HEK293 (cell line): Measurements from ENCODE around the gene XPR1.

Source experiments
- CTCF ChIA-PET: fragments of 350-600 bp; formaldehyde crosslinking; extraction: SDS; loops from one replicate; lab custom pipeline; 2021; ENCODE audit warnings: antibody characterized with exemption; lab: Yijun Ruan, JAX
- POLR2A ChIA-PET: fragments of 300-600 bp; formaldehyde crosslinking; extraction: SDS; loops from one replicate; lab custom pipeline; 2020; ENCODE audit warnings: antibody characterized with exemption, inconsistent platforms; lab: Yijun Ruan, JAX
- H3K27ac ChIP-seq: fragments of 200-500 bp; sonication (Bioruptor generic); 2 replicates; pipeline ENCODE4 v1.5.1; 2014; ENCODE audit warnings: low read depth, low read length, control low read depth, inconsistent platforms; ENCODE audit errors: extremely low read depth
- H3K36me3 ChIP-seq, 2 experiments: fragments of 200-500 bp in 1 of 2; sonication (Bioruptor generic) in 1 of 2; 1 replicate in 1 of 2; 2 replicates in 1 of 2; pipeline ENCODE4 v1.5.1; 2014 to 2017; ENCODE audit warnings: inconsistent platforms in 2 of 2, low read length in 2 of 2; ENCODE audit not compliant: control insufficient read depth in 2 of 2, insufficient read depth in 1 of 2
- H3K4me1 ChIP-seq: fragments of 200-500 bp; sonication (Bioruptor generic); 2 replicates; pipeline ENCODE4 v1.5.1; 2014; ENCODE audit warnings: mild to moderate bottlenecking, low read length, inconsistent platforms; ENCODE audit not compliant: control insufficient read depth, insufficient read depth
- H3K4me3 ChIP-seq: 2 replicates; pipeline ENCODE4 v1.5.1; 2011; ENCODE audit warnings: low read depth, mild to moderate bottlenecking, control low read depth, low read length, moderate library complexity
- H3K9me3 ChIP-seq: fragments of 200-500 bp; sonication (Bioruptor generic); 2 replicates; pipeline ENCODE4 v1.5.1; 2014; ENCODE audit warnings: low read depth, low read length, inconsistent platforms; ENCODE audit not compliant: control insufficient read depth, insufficient read depth
- EGR2 ChIP-seq: fragments of 450-650 bp; formaldehyde crosslinking; IDR thresholded peaks from 2 replicates; pipeline ENCODE4 v1.5.1; 2016; ENCODE audit warnings: low read depth, missing biosample characterization, missing genetic modification characterization
- GLIS2 ChIP-seq: fragments of 450-650 bp; formaldehyde crosslinking; IDR thresholded peaks from 2 replicates; pipeline ENCODE4 v1.5.1; 2016; ENCODE audit warnings: missing biosample characterization, missing genetic modification characterization
- KLF9 ChIP-seq: fragments of 450-650 bp; formaldehyde crosslinking; IDR thresholded peaks from 2 replicates; pipeline ENCODE4 v1.5.1; 2016; ENCODE audit warnings: missing biosample characterization, missing genetic modification characterization, low read depth
- SCRT2 ChIP-seq: fragments of 450-650 bp; formaldehyde crosslinking; IDR thresholded peaks from 2 replicates; pipeline ENCODE4 v1.5.1; 2016; ENCODE audit warnings: missing biosample characterization, missing genetic modification characterization
- TRIM28 ChIP-seq: IDR thresholded peaks from 2 replicates; pipeline ENCODE4 v1.6.1; 2011; ENCODE audit warnings: low read length, control low read depth, borderline replicate concordance
- ZFHX2 ChIP-seq: fragments of 450-650 bp; formaldehyde crosslinking; conservative IDR thresholded peaks from 2 replicates; pipeline ENCODE4 v1.5.1; 2016; ENCODE audit warnings: missing biosample characterization, missing genetic modification characterization
- ZIC2 ChIP-seq: fragments of 450-650 bp; formaldehyde crosslinking; IDR thresholded peaks from 2 replicates; pipeline ENCODE4 v1.5.1; 2016; ENCODE audit warnings: missing biosample characterization, missing genetic modification characterization
- ZNF266 ChIP-seq: fragments of 450-650 bp; formaldehyde crosslinking; IDR thresholded peaks from 2 replicates; pipeline ENCODE4 v1.5.1; 2016; ENCODE audit warnings: missing biosample characterization, missing genetic modification characterization, low read depth
- ZNF501 ChIP-seq: fragments of 450-650 bp; formaldehyde crosslinking; IDR thresholded peaks from 2 replicates; pipeline ENCODE4 v1.5.1; 2016; ENCODE audit warnings: missing biosample characterization, missing genetic modification characterization
- ZNF510 ChIP-seq: fragments of 450-650 bp; formaldehyde crosslinking; IDR thresholded peaks from 2 replicates; pipeline ENCODE4 v1.5.1; 2018; ENCODE audit warnings: mild to moderate bottlenecking, missing genetic modification characterization, missing biosample characterization; ENCODE audit not compliant: insufficient replicate concordance
- ZNF600 ChIP-seq: fragments of 450-650 bp; formaldehyde crosslinking; IDR thresholded peaks from 2 replicates; pipeline ENCODE4 v1.5.1; 2016; ENCODE audit warnings: missing biosample characterization, missing genetic modification characterization
- ZSCAN23 ChIP-seq: fragments of 450-650 bp; formaldehyde crosslinking; IDR thresholded peaks from 2 replicates; pipeline ENCODE4 v1.5.1; 2016; ENCODE audit warnings: missing biosample characterization, missing genetic modification characterization
- TF ChIP-seq, protein P1 (sequence below): fragments of 450-650 bp; formaldehyde crosslinking; IDR thresholded peaks from 2 replicates; pipeline ENCODE4 v1.5.1; 2016; ENCODE audit warnings: missing biosample characterization, missing genetic modification characterization, low read depth
- TF ChIP-seq, protein P2 (sequence below): fragments of 450-650 bp; formaldehyde crosslinking; IDR thresholded peaks from 2 replicates; pipeline ENCODE4 v1.5.1; 2016; ENCODE audit warnings: missing biosample characterization, missing genetic modification characterization

Gene XPR1

DNA sequence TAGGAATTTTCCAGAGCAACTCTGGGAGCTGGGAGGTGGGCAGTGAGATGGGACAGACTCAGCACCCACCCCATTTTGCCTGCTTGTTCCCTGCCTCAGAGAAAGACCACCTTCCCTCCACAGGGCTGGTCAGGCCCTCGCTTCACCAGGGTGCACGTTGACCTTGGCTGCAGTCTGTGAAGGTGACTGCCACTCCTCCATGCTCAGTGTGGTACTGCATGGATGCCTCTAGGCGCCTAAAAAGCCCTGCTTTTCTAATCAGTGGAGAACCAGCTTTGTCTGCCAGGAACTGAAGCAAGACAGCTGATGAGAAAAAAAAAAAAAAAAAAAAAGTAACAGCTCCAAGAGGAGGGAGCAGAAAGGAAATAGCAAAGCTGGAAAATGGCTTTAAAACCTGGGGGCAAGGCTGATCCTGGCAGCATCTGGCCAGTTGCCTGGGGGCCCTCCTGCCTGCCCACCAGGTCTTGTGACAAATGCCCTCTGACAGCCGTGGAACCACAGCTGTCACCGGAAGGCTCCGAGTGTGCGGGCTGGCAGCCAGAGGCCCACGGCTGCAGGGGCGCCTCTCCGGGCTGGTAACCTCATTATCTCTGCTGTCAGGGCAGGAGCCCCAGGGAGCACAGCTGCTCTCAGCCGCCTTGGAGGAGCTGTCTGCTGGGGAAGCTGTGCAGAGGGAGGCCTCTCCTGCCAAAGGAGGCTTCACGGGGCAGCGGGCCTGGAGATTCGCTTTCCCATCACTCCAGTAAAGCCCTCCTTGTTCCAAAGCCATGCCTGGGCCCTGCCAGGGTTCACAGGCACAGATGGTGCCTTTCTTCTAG is 294.6 kb downstream of the XPR1 start:
- peaks cover 4% of the 10 kb centered on the region; the same call in 1 of the 2 replicates for H3K4me1 ChIP-seq
- H3K9me3 ChIP-seq = no peaks in the 10 kb centered on the region
- H3K27ac ChIP-seq = no peak overlapping the region
- no peak overlapping the region for H3K4me3 ChIP-seq
- POLR2A ChIA-PET = interaction anchor here (1.6 kb wide), 1 partner anchor 162 kb away, joined by 3 read pairs; the partner anchor contains the start of gene IER5
- TF ChIP-seq GLIS2 = peak; percentile 56; the same call in 1 of the 2 replicates
- TF ChIP-seq ZIC2 = peak; percentile 97
- no peak for TF ChIP-seq TRIM28
- peak; percentile 75 for TF ChIP-seq ZFHX2 (tag by site-specific recombination)
- TF ChIP-seq ZSCAN23 = no peak
- no peak for TF ChIP-seq KLF9 (tag by site-specific recombination)
- TF ChIP-seq ZNF501 (tag by site-specific recombination) = no peak
- TF ChIP-seq ZNF266 (tag by site-specific recombination) = no peak
- no peak for TF ChIP-seq ZNF510
- TF ChIP-seq EGR2 (tag by site-specific recombination) = peak; percentile 21; the same call in 1 of the 2 replicates
- CTCF ChIA-PET = interaction anchor here (1.2 to 1.3 kb wide), 2 partner anchors 240 to 411 kb away, joined by 4 read pairs; no protein-coding TSS in a partner anchor
- no peaks in the 10 kb centered on the region for H3K36me3 ChIP-seq

DNA sequence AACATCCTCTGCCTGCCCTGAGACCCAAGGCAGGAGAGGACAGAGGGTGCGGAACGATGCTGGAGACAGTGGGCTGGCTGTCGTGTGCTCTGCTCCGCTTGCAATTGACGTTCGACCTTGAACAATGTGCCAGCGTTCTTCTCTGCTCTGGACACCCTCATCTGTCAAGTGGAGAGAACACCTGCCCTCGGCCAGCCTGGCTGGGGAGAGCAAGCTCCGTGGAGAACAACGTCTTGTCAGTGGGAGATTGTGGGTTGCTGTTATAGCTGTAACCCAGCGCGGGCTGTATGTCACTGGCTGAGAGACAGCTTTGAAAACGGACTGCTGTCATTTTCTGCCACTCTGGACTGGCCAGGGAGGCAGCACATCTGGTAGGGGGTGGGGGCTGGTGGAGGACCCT is 295.5 kb downstream of the XPR1 start:
- Histone ChIP-seq H3K4me1 (peaks cover 4% of the 10 kb centered on the region; the same call in 1 of the 2 replicates), H3K4me3 (no peak overlapping the region), H3K36me3 (no peaks in the 10 kb centered on the region), H3K9me3 (no peaks in the 10 kb centered on the region), H3K27ac (no peak overlapping the region)
- CTCF ChIA-PET = no interaction called here
- TF ChIP-seq, protein P1, sequence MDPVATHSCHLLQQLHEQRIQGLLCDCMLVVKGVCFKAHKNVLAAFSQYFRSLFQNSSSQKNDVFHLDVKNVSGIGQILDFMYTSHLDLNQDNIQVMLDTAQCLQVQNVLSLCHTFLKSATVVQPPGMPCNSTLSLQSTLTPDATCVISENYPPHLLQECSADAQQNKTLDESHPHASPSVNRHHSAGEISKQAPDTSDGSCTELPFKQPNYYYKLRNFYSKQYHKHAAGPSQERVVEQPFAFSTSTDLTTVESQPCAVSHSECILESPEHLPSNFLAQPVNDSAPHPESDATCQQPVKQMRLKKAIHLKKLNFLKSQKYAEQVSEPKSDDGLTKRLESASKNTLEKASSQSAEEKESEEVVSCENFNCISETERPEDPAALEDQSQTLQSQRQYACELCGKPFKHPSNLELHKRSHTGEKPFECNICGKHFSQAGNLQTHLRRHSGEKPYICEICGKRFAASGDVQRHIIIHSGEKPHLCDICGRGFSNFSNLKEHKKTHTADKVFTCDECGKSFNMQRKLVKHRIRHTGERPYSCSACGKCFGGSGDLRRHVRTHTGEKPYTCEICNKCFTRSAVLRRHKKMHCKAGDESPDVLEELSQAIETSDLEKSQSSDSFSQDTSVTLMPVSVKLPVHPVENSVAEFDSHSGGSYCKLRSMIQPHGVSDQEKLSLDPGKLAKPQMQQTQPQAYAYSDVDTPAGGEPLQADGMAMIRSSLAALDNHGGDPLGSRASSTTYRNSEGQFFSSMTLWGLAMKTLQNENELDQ (tag by site-specific recombination) = no peak
- peak; percentile 74 for TF ChIP-seq ZNF600 (tag by site-specific recombination)
- POLR2A ChIA-PET = interaction anchor here (1.6 kb wide), 1 partner anchor 161 kb away, joined by 3 read pairs; the partner anchor contains the start of gene IER5

DNA sequence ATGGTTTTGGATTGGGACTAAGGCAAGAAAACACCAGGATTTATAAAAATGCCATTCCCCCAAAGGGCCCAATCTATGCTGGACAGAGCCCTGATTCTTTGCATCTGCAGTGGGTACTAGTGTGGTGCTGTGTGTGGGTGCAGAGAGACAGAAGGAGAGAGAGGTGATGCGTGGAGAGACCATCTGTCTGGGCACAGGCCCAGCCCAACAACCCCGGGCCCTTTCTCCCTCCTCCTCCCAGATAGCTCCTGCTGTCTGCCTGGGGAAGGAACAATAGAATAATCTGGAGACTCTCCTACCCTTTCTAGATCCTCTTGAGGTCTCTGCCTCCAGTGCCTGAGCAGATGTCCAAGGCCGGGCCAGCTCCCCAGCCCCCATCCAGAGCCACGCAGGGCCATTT is 296.0 kb downstream of the XPR1 start:
- Histone ChIP-seq H3K4me3 (no peak overlapping the region), H3K36me3 (no peaks in the 10 kb centered on the region), H3K27ac (no peak overlapping the region), H3K9me3 (no peaks in the 10 kb centered on the region), H3K4me1 (peaks cover 4% of the 10 kb centered on the region; the same call in 1 of the 2 replicates)
- TF ChIP-seq, protein P2, sequence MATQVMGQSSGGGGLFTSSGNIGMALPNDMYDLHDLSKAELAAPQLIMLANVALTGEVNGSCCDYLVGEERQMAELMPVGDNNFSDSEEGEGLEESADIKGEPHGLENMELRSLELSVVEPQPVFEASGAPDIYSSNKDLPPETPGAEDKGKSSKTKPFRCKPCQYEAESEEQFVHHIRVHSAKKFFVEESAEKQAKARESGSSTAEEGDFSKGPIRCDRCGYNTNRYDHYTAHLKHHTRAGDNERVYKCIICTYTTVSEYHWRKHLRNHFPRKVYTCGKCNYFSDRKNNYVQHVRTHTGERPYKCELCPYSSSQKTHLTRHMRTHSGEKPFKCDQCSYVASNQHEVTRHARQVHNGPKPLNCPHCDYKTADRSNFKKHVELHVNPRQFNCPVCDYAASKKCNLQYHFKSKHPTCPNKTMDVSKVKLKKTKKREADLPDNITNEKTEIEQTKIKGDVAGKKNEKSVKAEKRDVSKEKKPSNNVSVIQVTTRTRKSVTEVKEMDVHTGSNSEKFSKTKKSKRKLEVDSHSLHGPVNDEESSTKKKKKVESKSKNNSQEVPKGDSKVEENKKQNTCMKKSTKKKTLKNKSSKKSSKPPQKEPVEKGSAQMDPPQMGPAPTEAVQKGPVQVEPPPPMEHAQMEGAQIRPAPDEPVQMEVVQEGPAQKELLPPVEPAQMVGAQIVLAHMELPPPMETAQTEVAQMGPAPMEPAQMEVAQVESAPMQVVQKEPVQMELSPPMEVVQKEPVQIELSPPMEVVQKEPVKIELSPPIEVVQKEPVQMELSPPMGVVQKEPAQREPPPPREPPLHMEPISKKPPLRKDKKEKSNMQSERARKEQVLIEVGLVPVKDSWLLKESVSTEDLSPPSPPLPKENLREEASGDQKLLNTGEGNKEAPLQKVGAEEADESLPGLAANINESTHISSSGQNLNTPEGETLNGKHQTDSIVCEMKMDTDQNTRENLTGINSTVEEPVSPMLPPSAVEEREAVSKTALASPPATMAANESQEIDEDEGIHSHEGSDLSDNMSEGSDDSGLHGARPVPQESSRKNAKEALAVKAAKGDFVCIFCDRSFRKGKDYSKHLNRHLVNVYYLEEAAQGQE (tag by site-specific recombination) = peak; percentile 81
- TF ChIP-seq SCRT2 = no peak
- TF ChIP-seq ZFHX2 (tag by site-specific recombination) = peak; percentile 15; the same call in 1 of the 2 replicates
- CTCF ChIA-PET = no interaction called here
- POLR2A ChIA-PET = interaction anchor here (0.5 to 1.6 kb wide), 2 partner anchors 13 to 161 kb away, joined by 3 read pairs; partner anchors contain the start of gene IER5
